WERI-Rb-1 (cell line): ENCODE data around the gene NEU4.

Experiments used
- DNase-seq: peaks from one replicate; pipeline ENCODE4 v3.0.0-alpha.2; 2020
- H3K27ac ChIP-seq: fragments of 250-450 bp; sonication (Bioruptor Pico); 2 replicates; pipeline ENCODE4 v1.5.1; 2020; ENCODE audit warnings: mild to moderate bottlenecking, moderate library complexity
- H3K27me3 ChIP-seq: fragments of 250-450 bp; sonication (Bioruptor Pico); 2 replicates; pipeline ENCODE4 v1.5.1; 2021; ENCODE audit warnings: mild to moderate bottlenecking, low read depth, moderate library complexity; ENCODE audit not compliant: insufficient read depth, severe bottlenecking
- H3K36me3 ChIP-seq: fragments of 250-450 bp; sonication (Bioruptor Pico); 2 replicates; pipeline ENCODE4 v1.5.1; 2020; ENCODE audit warnings: mild to moderate bottlenecking, moderate library complexity
- H3K4me3 ChIP-seq: 2 replicates; pipeline ENCODE4 v1.5.1; 2011; ENCODE audit warnings: low read depth, mild to moderate bottlenecking, control low read depth, low read length
- H3K9me3 ChIP-seq: fragments of 250-450 bp; sonication (Bioruptor Pico); 2 replicates; pipeline ENCODE4 v1.5.1; 2021; ENCODE audit warnings: mild to moderate bottlenecking, moderate library complexity; ENCODE audit not compliant: severe bottlenecking
- CTCF ChIP-seq: IDR thresholded peaks from 2 replicates; pipeline ENCODE4 v1.5.1; 2011; ENCODE audit warnings: low read depth, mild to moderate bottlenecking, control low read depth, inconsistent platforms, low read length

The NEU4 gene

DNA sequence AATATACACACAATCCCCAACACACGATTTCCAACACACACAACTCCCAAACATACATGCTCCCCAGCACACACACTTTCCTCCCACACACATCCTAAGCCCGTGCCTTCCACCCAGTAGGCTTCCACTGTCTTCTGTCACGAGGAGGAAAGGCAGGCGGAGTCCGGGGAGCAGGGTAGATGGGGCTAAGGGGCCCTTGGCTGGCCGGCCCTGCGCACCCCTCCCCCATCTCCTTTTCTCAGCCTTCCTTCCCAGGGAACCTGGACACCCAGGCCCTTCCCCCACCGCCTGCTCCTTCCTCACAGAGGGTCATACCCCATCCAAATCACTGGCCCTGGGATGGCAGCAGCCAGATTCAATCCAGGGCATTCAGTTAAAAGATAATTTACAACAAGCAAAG is 53.1 kb downstream of the NEU4 start:
- no peak for TF ChIP-seq CTCF
- Histone ChIP-seq H3K27me3 (no peaks in the 10 kb centered on the region), H3K36me3 (no peaks in the 10 kb centered on the region), H3K9me3 (no peaks in the 10 kb centered on the region), H3K27ac (no peak overlapping the region), H3K4me3 (no peak overlapping the region)
- no peak for DNase-seq

DNA sequence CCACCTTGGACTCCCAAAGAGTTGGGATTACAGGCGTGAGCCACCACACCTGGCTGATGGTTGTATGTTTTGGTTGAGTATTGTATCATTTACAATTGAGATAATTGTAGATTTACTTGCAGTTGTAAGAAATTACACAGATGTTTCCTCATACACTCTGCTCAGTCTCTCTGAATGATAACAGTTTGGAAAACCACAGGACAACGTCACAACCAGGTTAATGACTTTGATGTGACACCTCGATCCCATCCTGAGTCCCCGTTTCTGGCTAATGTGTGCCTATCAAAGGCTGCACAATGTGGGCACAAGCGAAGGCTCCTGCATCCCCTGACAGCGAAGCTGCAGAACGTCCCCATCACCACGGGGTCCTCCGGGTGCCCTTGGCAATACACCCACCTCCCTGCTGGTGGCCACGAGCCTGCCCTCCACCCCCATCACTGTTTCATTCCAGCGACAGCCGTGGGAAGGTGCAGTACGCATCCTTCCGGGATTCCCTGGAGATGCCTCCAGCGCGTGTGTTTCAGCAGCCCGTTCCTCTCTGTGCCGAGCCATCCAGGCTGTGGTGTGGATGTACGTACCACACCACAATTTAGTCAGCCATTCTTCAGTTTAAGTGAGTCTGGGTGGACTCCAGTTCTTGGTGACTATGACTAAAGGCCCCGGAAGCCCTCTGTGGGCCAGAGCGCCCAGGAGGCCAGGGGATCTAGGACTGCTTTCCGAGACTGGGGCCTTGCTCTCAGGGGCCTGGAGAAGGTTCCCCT is 54.0 kb downstream of the NEU4 start:
- no peaks in the 10 kb centered on the region for H3K27me3 ChIP-seq
- H3K36me3 ChIP-seq = no peaks in the 10 kb centered on the region
- no peak for TF ChIP-seq CTCF
- no peak overlapping the region for H3K4me3 ChIP-seq
- no peaks in the 10 kb centered on the region for H3K9me3 ChIP-seq
- no peak for DNase-seq
- no peak overlapping the region for H3K27ac ChIP-seq

- Histone ChIP-seq H3K27ac (no peak overlapping the region), H3K36me3 (no peaks in the 10 kb centered on the region), H3K9me3 (no peaks in the 10 kb centered on the region), H3K4me3 (no peak overlapping the region), H3K27me3 (no peaks in the 10 kb centered on the region)
- no peak for DNase-seq
- TF ChIP-seq CTCF = no peak
Observed at GRCh38 chr2:241863536-241863954, 54.6 kb downstream of the NEU4 start.

DNA sequence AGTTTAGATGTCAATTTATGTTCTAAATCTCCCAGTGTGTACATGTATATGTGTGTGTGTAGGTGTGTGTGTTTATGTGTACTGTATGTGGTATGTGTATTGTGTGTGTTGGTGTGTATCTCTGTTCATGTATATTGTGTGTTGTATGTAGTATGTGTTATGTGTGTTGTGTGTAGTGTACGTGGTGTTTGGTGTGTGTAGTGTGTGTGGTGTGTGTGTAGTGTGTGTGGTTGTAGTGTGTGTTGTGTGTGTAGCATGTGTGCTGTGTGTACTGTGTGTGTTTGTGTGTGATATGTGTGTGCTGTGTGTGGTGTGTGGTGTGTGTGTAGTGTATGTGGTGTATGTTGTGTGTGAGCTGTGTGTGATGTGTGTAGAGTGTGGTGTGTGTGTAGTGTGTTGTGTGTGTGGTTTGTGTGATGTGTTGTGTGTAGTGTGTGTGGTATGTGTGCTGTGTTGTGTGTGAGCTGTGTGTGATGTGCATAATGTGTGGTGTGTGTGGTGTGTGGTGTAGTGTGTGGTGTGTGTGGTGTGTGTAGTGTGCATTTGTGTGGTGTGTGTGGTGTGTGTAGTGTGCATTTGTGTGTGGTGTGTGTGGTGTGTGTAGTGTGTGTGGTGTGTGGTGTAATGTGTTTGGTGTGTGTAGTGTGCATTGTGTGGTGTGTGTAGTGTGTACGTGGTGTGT is 55.3 kb downstream of the NEU4 start:
- H3K36me3 ChIP-seq = no peaks in the 10 kb centered on the region
- H3K27ac ChIP-seq = no peak overlapping the region
- DNase-seq = no peak
- no peaks in the 10 kb centered on the region for H3K9me3 ChIP-seq
- no peaks in the 10 kb centered on the region for H3K27me3 ChIP-seq
- no peak for TF ChIP-seq CTCF
- H3K4me3 ChIP-seq = no peak overlapping the region

DNA sequence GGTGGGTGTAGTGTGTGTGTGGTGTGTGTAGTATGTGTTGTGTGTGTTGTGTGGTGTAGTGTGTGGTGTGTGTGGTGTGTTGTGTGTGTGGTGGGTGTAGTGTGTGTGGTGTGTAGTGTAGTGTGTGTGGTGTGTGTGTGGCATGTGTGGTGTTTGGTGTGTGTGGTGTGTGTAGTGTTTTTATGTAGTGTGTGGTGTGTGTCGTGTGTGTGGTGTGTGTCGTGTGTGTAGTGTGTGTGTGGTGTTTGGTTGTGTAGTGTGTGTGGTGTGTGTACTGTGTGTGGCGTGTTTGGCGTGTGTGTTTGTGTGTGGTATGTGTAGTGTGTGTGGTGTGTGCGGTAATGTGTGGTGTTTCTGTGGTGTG is 55.8 kb downstream of the NEU4 start:
- no peaks in the 10 kb centered on the region for H3K9me3 ChIP-seq
- DNase-seq = no peak
- TF ChIP-seq CTCF = no peak
- H3K27ac ChIP-seq = no peak overlapping the region
- H3K4me3 ChIP-seq = no peak overlapping the region
- H3K27me3 ChIP-seq = no peaks in the 10 kb centered on the region
- no peaks in the 10 kb centered on the region for H3K36me3 ChIP-seq
